H1 (cell line): Measurements from ENCODE around the gene TMEM150B.

Experiments used
- ATF3 ChIP-seq: IDR thresholded peaks from 2 replicates; pipeline ENCODE4 v1.6.1; 2011; ENCODE audit warnings: low read depth, mild to moderate bottlenecking, low read length; ENCODE audit not compliant: insufficient read depth
- CHD1 ChIP-seq: IDR thresholded peaks from 2 replicates; pipeline ENCODE4 v1.6.1; 2012; ENCODE audit warnings: low read depth, low read length, improper control_type of control experiment
- CTCF ChIP-seq, 3 experiments: IDR thresholded peaks; 1 replicate in 2 of 3; 2 replicates in 1 of 3; pipeline versions ENCODE4 v1.5.1 to v1.6.1; 2011; ENCODE audit warnings: low read length in 3 of 3, mild to moderate bottlenecking in 3 of 3, inconsistent platforms in 2 of 3, low read depth in 1 of 3, moderate library complexity in 1 of 3; ENCODE audit not compliant: insufficient read depth in 1 of 3; ENCODE audit errors: control extremely low read depth in 1 of 3
- POLR2AphosphoS5 ChIP-seq: IDR thresholded peaks from 2 replicates; pipeline ENCODE4 v1.6.1; 2011; ENCODE audit warnings: low read depth, low read length
- SRF ChIP-seq: IDR thresholded peaks from 2 replicates; pipeline ENCODE4 v1.6.1; 2011; ENCODE audit warnings: mild to moderate bottlenecking, low read depth, low read length, moderate library complexity
- TEAD4 ChIP-seq: IDR thresholded peaks from 2 replicates; pipeline ENCODE4 v1.6.1; 2012; ENCODE audit warnings: low read depth, low read length, inconsistent platforms, mixed read lengths
- YY1 ChIP-seq: IDR thresholded peaks from 2 replicates; pipeline ENCODE4 v1.6.1; 2011; ENCODE audit warnings: low read depth, mild to moderate bottlenecking, low read length

DNA sequence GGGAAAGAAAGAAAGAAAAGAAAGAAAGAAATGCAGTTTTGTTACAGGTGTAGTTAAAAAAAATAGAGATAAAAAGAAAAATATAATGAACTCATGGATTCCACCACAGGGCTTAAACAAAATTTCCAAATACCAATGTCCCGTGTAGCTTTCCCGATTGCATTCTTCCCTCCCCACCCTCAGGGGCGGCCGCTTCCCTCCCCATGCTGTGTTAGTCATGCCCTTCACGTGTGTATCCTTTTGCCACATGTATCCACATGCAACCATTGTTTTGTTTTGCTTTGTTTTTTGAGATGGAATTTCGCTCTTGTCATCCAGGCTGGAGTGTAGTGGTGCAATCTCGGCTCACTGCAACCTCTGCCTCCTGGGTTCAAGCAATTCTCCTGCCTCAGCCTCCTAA, 11.0 kb upstream of the TMEM150B start:
- no peak for TF ChIP-seq TEAD4
- TF ChIP-seq CHD1 = no peak
- TF ChIP-seq YY1 = no peak
- no peak for TF ChIP-seq SRF
- no peak for TF ChIP-seq POLR2AphosphoS5
- TF ChIP-seq ATF3 = no peak
- TF ChIP-seq CTCF (IDR thresholded peaks at IDR 0.05; ENCODE audit: control extremely low read depth in 1 of 3, insufficient read depth in 1 of 3, low read depth in 1 of 3, low read length in 3 of 3) = no peak
